GM12801 (cell line): ENCODE measurements around the gene PRSS12.

Experiments
- TF ChIP-seq, protein P1 (sequence below): IDR thresholded peaks from one replicate; pipeline ENCODE4 v1.5.1; 2011; ENCODE audit warnings: control low read depth; ENCODE audit not compliant: insufficient read length; ENCODE audit errors: extremely low read depth

Gene PRSS12

DNA sequence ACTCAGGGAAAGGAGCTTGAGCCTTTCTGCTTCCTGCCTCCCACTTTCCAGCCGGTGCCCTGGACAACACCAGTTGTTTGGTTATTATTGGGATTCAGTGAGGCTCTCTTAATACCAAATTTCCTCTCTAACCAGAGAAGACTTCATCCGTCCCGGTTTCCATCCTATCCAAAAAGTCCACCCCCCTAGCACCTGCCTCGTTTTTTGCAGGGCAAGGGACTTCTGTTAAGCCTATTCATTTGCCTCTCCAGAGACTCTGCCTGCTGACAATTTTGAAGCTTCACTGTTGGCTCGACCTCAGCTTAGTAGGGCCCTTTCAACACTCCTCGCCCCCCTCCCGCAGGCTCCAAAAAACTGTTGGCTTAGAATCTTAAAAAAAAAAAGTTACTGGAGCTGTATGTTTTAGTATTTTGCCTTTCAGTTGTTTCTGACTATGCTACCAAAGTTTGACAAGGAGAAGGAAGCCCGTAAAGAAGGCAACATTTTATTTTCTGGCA lies 779 bp upstream of the PRSS12 start:
- TF ChIP-seq, protein P1, sequence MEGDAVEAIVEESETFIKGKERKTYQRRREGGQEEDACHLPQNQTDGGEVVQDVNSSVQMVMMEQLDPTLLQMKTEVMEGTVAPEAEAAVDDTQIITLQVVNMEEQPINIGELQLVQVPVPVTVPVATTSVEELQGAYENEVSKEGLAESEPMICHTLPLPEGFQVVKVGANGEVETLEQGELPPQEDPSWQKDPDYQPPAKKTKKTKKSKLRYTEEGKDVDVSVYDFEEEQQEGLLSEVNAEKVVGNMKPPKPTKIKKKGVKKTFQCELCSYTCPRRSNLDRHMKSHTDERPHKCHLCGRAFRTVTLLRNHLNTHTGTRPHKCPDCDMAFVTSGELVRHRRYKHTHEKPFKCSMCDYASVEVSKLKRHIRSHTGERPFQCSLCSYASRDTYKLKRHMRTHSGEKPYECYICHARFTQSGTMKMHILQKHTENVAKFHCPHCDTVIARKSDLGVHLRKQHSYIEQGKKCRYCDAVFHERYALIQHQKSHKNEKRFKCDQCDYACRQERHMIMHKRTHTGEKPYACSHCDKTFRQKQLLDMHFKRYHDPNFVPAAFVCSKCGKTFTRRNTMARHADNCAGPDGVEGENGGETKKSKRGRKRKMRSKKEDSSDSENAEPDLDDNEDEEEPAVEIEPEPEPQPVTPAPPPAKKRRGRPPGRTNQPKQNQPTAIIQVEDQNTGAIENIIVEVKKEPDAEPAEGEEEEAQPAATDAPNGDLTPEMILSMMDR: no peak

DNA sequence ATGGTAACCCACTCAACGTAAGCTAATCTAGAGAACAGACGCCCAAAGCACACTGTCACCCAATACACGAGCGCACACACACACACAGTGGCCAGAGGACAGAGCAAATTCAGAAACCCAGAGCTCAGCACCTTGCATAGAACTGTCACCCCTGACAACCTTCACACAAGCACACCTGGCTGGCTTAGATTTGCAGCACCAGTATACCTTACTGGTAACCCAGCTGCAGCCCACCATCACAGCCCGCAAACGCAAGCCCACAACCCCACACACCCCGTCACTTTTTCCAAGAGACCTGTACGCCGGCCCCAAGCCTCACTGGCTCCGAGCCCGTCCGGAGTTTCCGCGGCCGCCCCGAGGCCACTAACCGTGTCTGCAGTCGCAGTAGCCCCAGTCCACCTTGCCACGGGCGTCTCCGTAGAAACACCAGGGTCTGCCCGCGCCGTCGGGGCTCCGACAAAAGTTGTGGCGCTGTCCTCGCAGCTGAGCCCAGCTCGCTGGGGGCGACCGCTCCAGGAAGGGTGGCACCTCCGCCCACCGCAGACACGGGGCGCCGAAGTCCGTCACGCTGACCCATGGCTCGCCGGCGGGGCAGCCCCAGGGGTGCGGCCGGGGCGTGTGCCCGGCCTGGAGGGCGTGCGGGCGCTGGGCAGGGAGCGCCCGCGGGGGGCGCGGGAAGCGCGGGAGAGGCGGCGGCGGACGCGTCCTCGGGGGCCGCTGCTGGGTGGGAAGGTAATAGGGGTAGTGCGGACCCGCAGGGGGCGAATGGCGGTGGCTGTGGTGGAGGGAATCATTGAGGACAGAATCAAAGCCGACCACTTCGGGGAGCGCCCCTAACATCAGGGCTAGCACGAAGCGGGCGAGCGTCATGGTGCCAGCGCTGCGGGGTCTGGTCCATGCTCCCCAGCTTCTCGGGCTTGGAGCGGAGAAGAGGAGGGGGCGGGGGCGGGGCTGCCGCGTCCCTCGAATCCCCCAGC lies 664 bp downstream of the PRSS12 start:
- TF ChIP-seq, protein P1: no peak

DNA sequence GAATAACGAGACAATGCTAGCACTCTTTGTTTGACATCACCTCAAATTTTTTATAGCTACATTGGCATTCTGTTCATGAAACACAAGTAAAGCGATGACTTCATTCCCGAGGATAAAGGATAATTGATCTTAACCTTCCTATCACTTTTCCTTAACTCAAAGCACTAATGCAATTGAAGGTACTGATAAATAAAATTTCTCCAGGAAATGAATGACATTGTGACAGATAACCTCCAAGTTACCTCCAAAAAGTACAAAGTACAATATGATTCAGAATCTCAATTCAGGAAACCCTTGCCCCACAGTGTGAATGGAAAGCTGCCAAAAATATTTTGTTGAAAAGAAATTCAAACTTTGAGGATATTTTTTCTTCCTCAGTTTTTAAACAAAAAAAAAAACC lies 1.8 kb downstream of the PRSS12 start:
- TF ChIP-seq, protein P1: no peak

DNA sequence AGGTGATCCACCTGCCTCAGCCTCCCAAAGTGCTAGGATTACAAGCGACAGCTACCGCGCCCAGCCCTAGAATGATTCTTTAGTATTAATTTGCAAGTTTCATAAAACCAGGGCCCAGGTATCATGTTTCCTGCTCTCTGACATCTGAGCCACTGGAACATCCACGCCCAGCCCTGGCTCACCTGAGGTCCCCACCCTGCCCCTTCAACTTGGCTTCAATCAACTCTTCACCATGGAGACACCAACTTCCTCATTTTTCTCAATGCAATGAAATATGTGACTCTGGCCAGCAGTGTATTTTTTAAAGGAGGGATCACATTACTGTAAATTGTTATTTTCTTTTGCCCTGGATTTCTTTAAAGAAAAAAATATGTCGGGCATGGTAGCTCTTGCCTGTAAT lies 3.9 kb downstream of the PRSS12 start:
- TF ChIP-seq, protein P1: no peak

DNA sequence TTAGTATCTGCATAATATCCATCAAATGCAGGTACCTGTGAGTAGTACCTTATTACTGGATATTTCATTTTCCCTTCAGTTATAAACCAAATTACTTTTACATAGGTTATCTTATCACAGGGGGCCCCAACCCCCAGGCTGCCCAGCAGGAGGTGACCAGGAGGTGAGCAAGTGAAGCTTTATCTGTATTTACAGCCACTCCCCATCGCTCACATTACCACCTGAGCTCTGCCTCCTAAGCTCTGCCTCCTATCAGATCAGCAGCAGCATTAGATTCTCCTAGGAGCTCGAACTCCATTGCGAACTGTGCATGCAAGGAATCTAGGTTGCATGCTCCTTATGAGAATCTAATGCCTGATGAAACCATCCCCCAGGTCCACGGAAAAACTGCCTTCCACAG lies 6.3 kb downstream of the PRSS12 start:
- TF ChIP-seq, protein P1: no peak

DNA sequence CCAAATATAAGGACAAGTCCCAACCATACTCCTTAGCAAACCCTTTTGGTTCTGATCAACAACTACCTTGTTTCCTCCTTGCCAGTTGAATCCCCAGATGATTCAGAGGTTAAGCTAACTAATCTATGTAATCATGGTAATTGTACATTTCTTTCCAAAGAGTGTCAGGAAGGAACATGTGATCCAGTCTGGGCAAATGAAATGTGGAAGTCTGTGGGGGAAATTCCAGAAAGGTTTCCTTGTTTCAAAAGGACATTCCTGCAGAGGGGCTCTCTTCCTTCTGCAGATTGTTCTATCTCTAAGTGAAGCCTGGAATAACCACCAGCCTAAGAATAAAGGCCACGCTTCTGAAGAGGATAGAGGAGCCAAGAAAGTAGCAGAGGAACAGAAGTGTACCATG lies 7.0 kb downstream of the PRSS12 start:
- TF ChIP-seq, protein P1: no peak

DNA sequence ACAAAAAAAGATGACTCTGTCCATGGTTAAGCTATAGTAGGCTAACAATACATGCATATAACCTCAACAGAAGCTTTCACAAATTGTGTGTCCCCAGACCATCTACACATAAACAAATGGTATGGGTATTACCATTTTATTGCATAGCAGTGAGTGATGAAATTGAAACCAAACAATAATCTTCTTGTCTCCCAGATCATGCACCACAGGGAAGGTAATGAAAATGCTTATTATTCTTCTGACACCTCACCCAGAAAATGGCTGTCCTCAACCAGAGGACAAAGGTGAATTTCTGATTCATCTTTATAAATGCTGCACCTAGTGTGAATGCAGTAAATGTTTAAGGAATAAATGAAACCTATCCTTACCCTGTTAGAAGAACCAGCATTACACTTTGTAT lies 8.0 kb downstream of the PRSS12 start:
- TF ChIP-seq, protein P1: no peak
